Nephron (organoid): Measurements from ENCODE around the gene ABLIM2.

Experiments
- H3K27ac Mint-ChIP-seq, 3 experiments: 2 replicates each; pipeline ENCODE4 v1.8.0; 2020; ENCODE audit warnings: mixed read lengths in 3 of 3, mild to moderate bottlenecking in 2 of 3, moderate library complexity in 1 of 3
- H3K27me3 Mint-ChIP-seq: 2 replicates; pipeline ENCODE4 v1.8.0; 2021; ENCODE audit warnings: low read depth, mild to moderate bottlenecking, moderate library complexity, mixed read lengths
- H3K36me3 Mint-ChIP-seq: 2 replicates; pipeline ENCODE4 v1.8.0; 2020; ENCODE audit warnings: low read depth, mixed read lengths
- H3K4me1 Mint-ChIP-seq: 2 replicates; pipeline ENCODE4 v1.8.0; 2020; ENCODE audit warnings: mixed read lengths
- H3K4me3 Mint-ChIP-seq, 3 experiments: 2 replicates each; pipeline ENCODE4 v1.8.0; 2020; ENCODE audit warnings: mild to moderate bottlenecking in 3 of 3, mixed read lengths in 3 of 3, moderate library complexity in 2 of 3
- H3K9me3 Mint-ChIP-seq: 2 replicates; pipeline ENCODE4 v1.8.0; 2020; ENCODE audit warnings: mixed read lengths
- TF ChIP-seq, protein P1 (sequence below), 3 experiments: fragments of 200-600 bp; sonication (generic); IDR thresholded peaks; one replicate each; pipeline ENCODE4 v1.5.0; 2021; ENCODE audit warnings: antibody characterized with exemption in 3 of 3; ENCODE audit not compliant: unreplicated experiment in 3 of 3

Gene ABLIM2

DNA sequence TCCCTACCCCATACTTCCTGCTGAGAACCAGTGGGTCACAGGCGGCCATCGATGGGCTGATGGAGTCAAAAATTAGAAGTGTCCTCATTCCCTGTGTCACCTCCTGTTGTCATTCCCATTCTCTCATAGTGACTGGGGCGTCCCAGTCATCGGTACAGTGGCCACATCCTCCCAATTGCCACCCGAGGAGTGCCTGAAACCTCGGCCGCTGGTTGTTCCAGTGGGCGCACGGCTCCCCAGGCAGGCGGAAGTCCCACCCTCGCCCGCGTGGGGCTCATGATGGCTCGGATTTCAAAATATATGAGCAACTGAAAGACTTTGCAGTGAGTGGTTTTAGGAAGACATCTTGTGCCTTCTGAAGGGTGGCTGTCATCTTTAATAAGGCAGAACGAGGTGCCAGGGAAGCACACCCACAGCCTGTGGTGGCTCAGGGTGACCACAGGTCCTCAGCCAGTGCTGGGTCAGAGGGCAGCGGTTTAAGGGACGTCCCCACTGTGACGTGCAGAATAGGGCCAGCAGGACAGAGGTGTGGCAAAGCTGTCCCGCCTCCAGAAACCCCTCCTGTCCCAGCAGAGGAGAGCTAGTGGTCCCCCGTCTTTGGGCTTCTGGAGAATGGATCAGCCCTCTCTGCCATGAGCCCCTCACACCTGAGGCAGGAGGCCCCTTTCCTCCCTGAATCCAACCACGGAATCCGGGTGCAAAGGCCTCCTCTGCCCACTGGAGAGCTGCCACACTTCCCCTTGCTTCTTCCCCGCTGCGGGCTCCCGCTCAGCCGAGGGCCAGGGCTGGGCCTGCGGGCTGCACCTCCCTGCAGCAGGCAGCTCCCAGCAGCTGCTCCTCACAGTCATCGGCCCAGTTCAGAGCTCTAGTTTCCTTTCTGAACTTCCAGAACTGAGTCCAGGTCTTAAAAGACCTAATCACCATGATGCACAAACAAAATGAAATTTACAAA lies 90.4 kb downstream of the ABLIM2 start:
- H3K27ac Mint-ChIP-seq, result no peak overlapping the region
- no peak overlapping the region for H3K4me3 Mint-ChIP-seq
- peaks cover 23% of the 10 kb centered on the region for H3K27me3 Mint-ChIP-seq
- peaks cover 14% of the 10 kb centered on the region for H3K9me3 Mint-ChIP-seq
- TF ChIP-seq, protein P1, sequence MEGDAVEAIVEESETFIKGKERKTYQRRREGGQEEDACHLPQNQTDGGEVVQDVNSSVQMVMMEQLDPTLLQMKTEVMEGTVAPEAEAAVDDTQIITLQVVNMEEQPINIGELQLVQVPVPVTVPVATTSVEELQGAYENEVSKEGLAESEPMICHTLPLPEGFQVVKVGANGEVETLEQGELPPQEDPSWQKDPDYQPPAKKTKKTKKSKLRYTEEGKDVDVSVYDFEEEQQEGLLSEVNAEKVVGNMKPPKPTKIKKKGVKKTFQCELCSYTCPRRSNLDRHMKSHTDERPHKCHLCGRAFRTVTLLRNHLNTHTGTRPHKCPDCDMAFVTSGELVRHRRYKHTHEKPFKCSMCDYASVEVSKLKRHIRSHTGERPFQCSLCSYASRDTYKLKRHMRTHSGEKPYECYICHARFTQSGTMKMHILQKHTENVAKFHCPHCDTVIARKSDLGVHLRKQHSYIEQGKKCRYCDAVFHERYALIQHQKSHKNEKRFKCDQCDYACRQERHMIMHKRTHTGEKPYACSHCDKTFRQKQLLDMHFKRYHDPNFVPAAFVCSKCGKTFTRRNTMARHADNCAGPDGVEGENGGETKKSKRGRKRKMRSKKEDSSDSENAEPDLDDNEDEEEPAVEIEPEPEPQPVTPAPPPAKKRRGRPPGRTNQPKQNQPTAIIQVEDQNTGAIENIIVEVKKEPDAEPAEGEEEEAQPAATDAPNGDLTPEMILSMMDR (IDR thresholded peaks at IDR 0.05; ENCODE audit: unreplicated experiment in 3 of 3), result no peak
- no peaks in the 10 kb centered on the region for H3K4me1 Mint-ChIP-seq
- peaks cover 10% of the 10 kb centered on the region for H3K36me3 Mint-ChIP-seq

DNA sequence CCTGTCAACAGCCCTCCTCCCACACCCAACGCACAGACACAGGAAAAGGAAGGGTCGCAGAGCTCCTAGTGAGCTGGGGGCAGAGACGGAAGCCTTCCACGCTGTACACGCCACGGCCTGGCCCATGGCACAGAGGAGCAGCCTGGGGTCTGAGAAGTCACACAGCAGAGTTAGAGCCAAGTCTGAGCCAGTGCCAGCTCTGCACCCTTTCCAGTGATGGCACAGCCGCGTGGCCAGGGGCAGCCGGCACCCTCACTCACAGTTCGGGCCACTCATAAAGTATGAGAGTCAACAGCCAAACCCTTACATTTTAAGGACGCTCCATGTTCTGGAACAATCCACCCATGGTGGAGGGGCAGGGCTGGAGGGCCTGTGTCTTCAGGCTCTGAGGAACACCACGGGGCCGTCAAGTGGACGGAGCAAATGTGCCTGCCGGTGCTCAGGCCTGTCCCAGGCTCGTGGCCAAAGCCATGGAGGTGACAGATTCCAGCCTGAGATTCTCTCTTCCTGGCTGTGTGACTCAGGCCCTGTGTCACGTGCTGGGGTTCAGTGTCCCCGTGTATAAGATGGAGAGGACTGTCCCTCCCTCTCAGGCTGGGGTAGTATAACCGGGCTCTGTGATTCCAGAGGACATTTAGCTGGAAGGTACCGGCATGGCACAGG lies 91.2 kb downstream of the ABLIM2 start:
- TF ChIP-seq, protein P1 (IDR thresholded peaks at IDR 0.05; ENCODE audit: unreplicated experiment in 3 of 3), result no peak
- H3K36me3 Mint-ChIP-seq, result peaks cover 10% of the 10 kb centered on the region
- peaks cover 16% of the 10 kb centered on the region for H3K9me3 Mint-ChIP-seq
- H3K4me1 Mint-ChIP-seq, result no peaks in the 10 kb centered on the region
- H3K27ac Mint-ChIP-seq, result no peak overlapping the region
- peaks cover 15% of the 10 kb centered on the region for H3K27me3 Mint-ChIP-seq
- no peak overlapping the region for H3K4me3 Mint-ChIP-seq

DNA sequence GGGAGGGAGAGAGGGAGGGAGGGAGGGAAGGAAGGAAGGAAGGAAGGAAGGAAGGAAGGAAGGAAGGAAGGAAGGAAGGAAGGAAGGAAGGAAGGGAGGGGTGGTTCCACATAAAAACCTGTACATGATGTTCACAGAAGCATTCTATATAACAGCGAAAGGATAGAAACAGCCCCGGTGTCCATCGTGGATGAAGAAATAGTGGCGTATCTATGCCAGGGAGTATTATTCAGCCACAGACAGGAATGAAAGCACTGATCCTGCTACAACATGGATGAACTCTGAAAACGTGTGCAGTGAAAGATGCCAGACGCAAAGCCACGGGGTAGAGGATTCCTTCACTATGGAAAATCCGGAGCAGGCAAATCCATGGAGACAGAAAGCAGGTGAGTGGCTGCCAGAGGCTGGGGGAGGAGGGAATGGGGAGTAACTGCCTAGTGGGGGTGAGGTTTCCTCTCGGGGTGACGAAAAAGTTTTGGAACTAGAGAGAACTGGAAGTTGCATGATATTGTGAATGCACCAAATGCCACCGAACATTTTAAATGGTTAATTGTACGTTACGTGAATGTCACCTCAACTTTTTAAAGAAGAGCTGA lies 92.2 kb downstream of the ABLIM2 start:
- Mint-ChIP-seq H3K27ac (no peak overlapping the region), H3K4me3 (no peak overlapping the region), H3K9me3 (peaks cover 16% of the 10 kb centered on the region), H3K27me3 (peaks cover 8% of the 10 kb centered on the region), H3K4me1 (no peaks in the 10 kb centered on the region), H3K36me3 (peaks cover 10% of the 10 kb centered on the region)
- TF ChIP-seq, protein P1 (IDR thresholded peaks at IDR 0.05; ENCODE audit: unreplicated experiment in 3 of 3), result no peak

DNA sequence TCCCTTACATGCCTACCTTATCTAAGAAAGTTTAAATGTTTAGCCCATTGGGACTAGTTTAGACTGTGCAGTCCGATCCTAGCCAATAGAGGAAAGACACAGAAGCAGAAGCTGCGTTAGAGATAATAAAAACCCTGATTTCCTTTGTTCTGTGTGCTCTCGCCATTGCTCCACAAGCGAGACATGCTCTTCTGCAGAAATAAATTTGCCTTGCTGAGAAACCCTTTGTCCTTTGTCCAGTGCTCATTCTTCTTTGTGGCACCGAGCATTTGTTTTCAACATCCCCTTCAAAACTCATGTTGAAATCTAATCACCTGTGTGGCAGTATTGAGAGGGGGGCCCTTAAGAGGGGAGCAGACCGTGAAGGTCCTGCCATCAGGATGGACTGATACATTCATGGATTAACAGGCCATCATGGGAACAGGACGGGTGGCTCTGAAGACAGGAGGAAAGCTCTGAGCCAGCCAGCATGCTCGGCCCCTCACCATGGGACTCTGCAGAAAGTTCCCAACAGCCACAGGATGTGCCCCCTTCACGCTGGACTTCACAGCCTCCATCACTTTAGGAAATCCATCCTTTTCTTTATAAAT lies 94.5 kb downstream of the ABLIM2 start:
- Mint-ChIP-seq H3K4me3 (no peak overlapping the region), H3K27me3 (peaks cover 4% of the 10 kb centered on the region), H3K36me3 (peaks cover 20% of the 10 kb centered on the region)

DNA sequence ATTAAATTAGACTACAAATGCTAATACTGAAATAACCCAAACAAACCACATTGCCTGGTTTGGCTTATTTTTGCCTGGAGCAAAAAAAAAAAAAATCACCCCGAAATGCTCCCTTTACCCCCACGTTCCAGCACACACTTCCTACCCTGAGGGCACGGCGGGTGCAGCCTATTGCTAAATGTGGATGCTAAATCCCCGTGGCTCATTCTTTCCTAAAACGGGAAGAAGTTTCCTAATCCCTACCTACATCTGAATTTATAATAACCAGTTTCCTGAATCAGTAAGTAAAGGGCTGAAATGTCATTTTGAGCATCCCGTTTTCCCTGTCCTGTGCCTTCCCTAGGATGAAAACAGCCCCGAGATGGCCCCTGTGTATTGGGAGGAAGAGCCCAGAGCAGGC lies 97.0 kb downstream of the ABLIM2 start:
- Mint-ChIP-seq H3K4me1 (no peaks in the 10 kb centered on the region), H3K9me3 (peaks cover 18% of the 10 kb centered on the region), H3K36me3 (peaks cover 24% of the 10 kb centered on the region), H3K4me3 (no peak overlapping the region), H3K27me3 (peaks cover 4% of the 10 kb centered on the region), H3K27ac (no peak overlapping the region)
- TF ChIP-seq, protein P1 (IDR thresholded peaks at IDR 0.05; ENCODE audit: unreplicated experiment in 3 of 3), result no peak

More for the DNA sequence above, 94.5 kb downstream of the ABLIM2 start:
- TF ChIP-seq, protein P1 (IDR thresholded peaks at IDR 0.05; ENCODE audit: unreplicated experiment in 3 of 3), result no peak
- Mint-ChIP-seq H3K27ac (no peak overlapping the region), H3K4me1 (no peaks in the 10 kb centered on the region), H3K9me3 (peaks cover 18% of the 10 kb centered on the region)
